ENCODE measurements around the gene SLC47A2.

Gene SLC47A2

GRCh38 chr17:19707728-19708221 lies 8.6 kb downstream of the SLC47A2 start:
- no peaks in the 10 kb centered on the region for H3K9me3 ChIP-seq (replicated peaks in 1 of 2; ENCODE audit: control insufficient read depth in 2 of 2, insufficient read depth in 1 of 2, low read depth in 1 of 2, low read length in 2 of 2)
- peak overlapping the region; percentile 36 for H2BK120ac ChIP-seq (ENCODE audit: low read depth, low read length)
- DNase-seq (ENCODE audit: low spot score): no peak
- H3K14ac ChIP-seq (ENCODE audit: low read length): no peak overlapping the region
- H3K27ac ChIP-seq (replicated peaks; ENCODE audit: low read length): no peak overlapping the region
- H3K4me1 ChIP-seq (ENCODE audit: control insufficient read depth in 2 of 2, insufficient read depth in 1 of 2, low read depth in 1 of 2, low read length in 2 of 2): peaks cover 19 to 39% of the 10 kb centered on the region in 2 donors
- no CpG with 5 or more reads among the region's 11 CpGs for WGBS, 2 donors (ENCODE audit: extremely low coverage in 2 of 2, insufficient read length in 2 of 2, insufficient replicate concordance in 1 of 2)
- peak overlapping the region; percentile 99 for H2AK5ac ChIP-seq (ENCODE audit: low read depth, low read length)
- peak overlapping the region; percentile 56 for H4K8ac ChIP-seq (ENCODE audit: low read depth, low read length)
- H2AFZ ChIP-seq (ENCODE audit: low read length): no peak overlapping the region
- no peak overlapping the region for H3K4me2 ChIP-seq (ENCODE audit: insufficient read depth, low read length, poor library complexity, severe bottlenecking)
- H3K27me3 ChIP-seq (ENCODE audit: control insufficient read depth in 3 of 3, insufficient read depth in 3 of 3, low read depth in 1 of 3, low read length in 3 of 3): peaks cover 0 to 5% (median 0%) of the 10 kb centered on the region in 3 experiments
- H2BK15ac ChIP-seq (ENCODE audit: low read length): peak overlapping the region; percentile 94
- H3K18ac ChIP-seq (ENCODE audit: low read length): peak overlapping the region; percentile 91
- H3K36me3 ChIP-seq (replicated peaks in 1 of 2; ENCODE audit: control insufficient read depth in 2 of 2, insufficient read depth in 2 of 2, low read length in 2 of 2): no peaks in the 10 kb centered on the region
- no peak overlapping the region for H2BK5ac ChIP-seq (ENCODE audit: low read length)
- peak overlapping the region; percentile 73 for H3K23ac ChIP-seq (ENCODE audit: low read depth, low read length, poor library complexity)
- H3K9ac ChIP-seq (ENCODE audit: low read depth, low read length, poor library complexity): no peak overlapping the region
- peak overlapping the region; percentile 86 for H3K4ac ChIP-seq (ENCODE audit: low read length)
- peak overlapping the region; percentile 66 for H4K91ac ChIP-seq (ENCODE audit: low read depth, low read length, poor library complexity)
- H3K4me3 ChIP-seq (ENCODE audit: low read length in 2 of 2): no peak overlapping the region
- no peaks in the 10 kb centered on the region for H3K79me1 ChIP-seq (ENCODE audit: low read depth, low read length)
- H2BK12ac ChIP-seq (ENCODE audit: low read length): peak overlapping the region; percentile 31

- peak overlapping the region; percentile 91 for H3K4ac ChIP-seq (ENCODE audit: low read length)
- no peaks in the 10 kb centered on the region for H3K9me3 ChIP-seq (replicated peaks in 1 of 2; ENCODE audit: control insufficient read depth in 2 of 2, insufficient read depth in 1 of 2, low read depth in 1 of 2, low read length in 2 of 2)
- H4K91ac ChIP-seq (ENCODE audit: low read depth, low read length, poor library complexity): peak overlapping the region; percentile 96
- H3K18ac ChIP-seq (ENCODE audit: low read length): peak overlapping the region; percentile 94
- peak overlapping the region; percentile 56 for H4K8ac ChIP-seq (ENCODE audit: low read depth, low read length)
- no peak for DNase-seq (ENCODE audit: low spot score)
- H3K79me1 ChIP-seq (ENCODE audit: low read depth, low read length): no peaks in the 10 kb centered on the region
- peak overlapping the region; percentile 92 for H2BK12ac ChIP-seq (ENCODE audit: low read length)
- H3K27ac ChIP-seq (replicated peaks; ENCODE audit: low read length): peak overlapping the region; percentile 58
- H3K4me3 ChIP-seq (ENCODE audit: low read length in 2 of 2): no peak overlapping the region
- no CpG with 5 or more reads among the region's 12 CpGs for WGBS, 2 donors (ENCODE audit: extremely low coverage in 2 of 2, insufficient read length in 2 of 2, insufficient replicate concordance in 1 of 2)
- no peak overlapping the region for H3K4me2 ChIP-seq (ENCODE audit: insufficient read depth, low read length, poor library complexity, severe bottlenecking)
- H2AFZ ChIP-seq (ENCODE audit: low read length): no peak overlapping the region
- peaks cover 0 to 5% (median 0%) of the 10 kb centered on the region in 3 experiments for H3K27me3 ChIP-seq (ENCODE audit: control insufficient read depth in 3 of 3, insufficient read depth in 3 of 3, low read depth in 1 of 3, low read length in 3 of 3)
- H2BK15ac ChIP-seq (ENCODE audit: low read length): peak overlapping the region; percentile 99
- H3K36me3 ChIP-seq (replicated peaks in 1 of 2; ENCODE audit: control insufficient read depth in 2 of 2, insufficient read depth in 2 of 2, low read length in 2 of 2): no peaks in the 10 kb centered on the region
- H3K9ac ChIP-seq (ENCODE audit: low read depth, low read length, poor library complexity): no peak overlapping the region
- no peak overlapping the region for H3K14ac ChIP-seq (ENCODE audit: low read length)
- H3K4me1 ChIP-seq (ENCODE audit: control insufficient read depth in 2 of 2, insufficient read depth in 1 of 2, low read depth in 1 of 2, low read length in 2 of 2): peaks cover 19 to 40% of the 10 kb centered on the region in 2 donors
- peak overlapping the region; percentile 100 for H2AK5ac ChIP-seq (ENCODE audit: low read depth, low read length)
- peak overlapping the region; percentile 73 for H3K23ac ChIP-seq (ENCODE audit: low read depth, low read length, poor library complexity)
- H2BK5ac ChIP-seq (ENCODE audit: low read length): peak overlapping the region; percentile 69
- H2BK120ac ChIP-seq (ENCODE audit: low read depth, low read length): peak overlapping the region; percentile 92
Observed at GRCh38 chr17:19706791-19707727, 9.3 kb downstream of the SLC47A2 start.

DNA sequence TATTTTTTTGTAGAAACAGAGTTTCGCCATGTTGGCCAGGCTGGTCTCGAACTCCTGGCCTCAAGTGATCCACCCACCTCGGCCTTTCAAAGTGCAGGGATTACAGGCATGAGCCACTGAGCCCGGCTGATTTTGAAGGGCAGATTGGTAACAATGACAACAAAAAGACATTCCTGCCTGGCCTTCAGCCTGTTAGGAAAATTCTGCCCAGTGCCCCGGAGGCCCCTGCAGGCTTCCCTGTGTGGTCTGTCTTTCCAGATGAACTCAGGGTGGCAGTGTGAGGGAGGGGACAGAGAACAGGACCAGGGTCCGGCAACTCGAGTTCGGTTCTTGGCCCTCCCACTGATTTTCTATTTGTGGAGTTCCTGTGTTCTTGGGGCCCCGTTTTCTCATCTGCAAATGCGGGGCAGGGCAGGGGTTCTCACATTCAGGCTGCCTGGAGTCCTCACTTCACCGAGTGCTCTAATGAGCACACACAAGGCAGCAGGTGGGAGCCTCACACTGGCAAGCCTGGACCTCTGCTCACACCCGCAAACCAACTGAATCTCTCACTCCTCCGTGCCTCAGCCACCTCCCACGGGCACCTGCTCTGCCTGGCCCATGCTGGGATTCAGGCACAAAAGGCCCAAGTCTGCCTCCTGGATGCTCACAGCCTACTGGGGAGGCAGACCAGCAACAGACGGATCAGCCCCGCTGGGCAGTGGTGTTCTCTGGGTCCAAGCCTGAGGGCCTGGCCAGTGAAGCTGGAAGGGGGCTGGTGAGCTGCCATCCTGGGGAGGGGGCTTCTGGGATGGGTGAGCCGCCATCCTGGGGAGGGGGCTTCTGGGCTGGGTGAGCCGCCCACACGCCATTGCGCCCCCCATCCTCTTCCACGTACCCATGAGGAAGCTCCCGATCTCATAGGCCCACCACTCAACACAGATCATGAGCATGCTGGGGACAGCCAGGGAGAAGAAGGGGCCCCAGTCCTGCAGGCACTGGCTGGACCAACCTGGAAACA lies 10.3 kb downstream of the SLC47A2 start:
- H3K79me1 ChIP-seq (ENCODE audit: low read depth, low read length): no peaks in the 10 kb centered on the region
- no peaks in the 10 kb centered on the region for H3K36me3 ChIP-seq (replicated peaks in 1 of 2; ENCODE audit: control insufficient read depth in 2 of 2, insufficient read depth in 2 of 2, low read length in 2 of 2)
- H3K27ac ChIP-seq (replicated peaks; ENCODE audit: low read length): peak overlapping the region; percentile 62
- H3K4me3 ChIP-seq (ENCODE audit: low read length in 2 of 2): no peak overlapping the region
- H2AK5ac ChIP-seq (ENCODE audit: low read depth, low read length): peak overlapping the region; percentile 100
- H3K27me3 ChIP-seq (ENCODE audit: control insufficient read depth in 3 of 3, insufficient read depth in 3 of 3, low read depth in 1 of 3, low read length in 3 of 3): peaks cover 0 to 5% (median 0%) of the 10 kb centered on the region in 3 experiments
- no peak overlapping the region for H3K4me2 ChIP-seq (ENCODE audit: insufficient read depth, low read length, poor library complexity, severe bottlenecking)
- no peaks in the 10 kb centered on the region for H3K9me3 ChIP-seq (replicated peaks in 1 of 2; ENCODE audit: control insufficient read depth in 2 of 2, insufficient read depth in 1 of 2, low read depth in 1 of 2, low read length in 2 of 2)
- H2AFZ ChIP-seq (ENCODE audit: low read length): peak overlapping the region; percentile 3
- DNase-seq (ENCODE audit: low spot score): no peak
- WGBS, 2 donors (ENCODE audit: extremely low coverage in 2 of 2, insufficient read length in 2 of 2, insufficient replicate concordance in 1 of 2): no CpG with 5 or more reads among the region's 22 CpGs
- H2BK5ac ChIP-seq (ENCODE audit: low read length): peak overlapping the region; percentile 69
- H3K4me1 ChIP-seq (ENCODE audit: control insufficient read depth in 2 of 2, insufficient read depth in 1 of 2, low read depth in 1 of 2, low read length in 2 of 2): peaks cover 19 to 40% of the 10 kb centered on the region in 2 donors
- H3K23ac ChIP-seq (ENCODE audit: low read depth, low read length, poor library complexity): peak overlapping the region; percentile 35
- peak overlapping the region; percentile 91 for H3K4ac ChIP-seq (ENCODE audit: low read length)
- peak overlapping the region; percentile 94 for H3K14ac ChIP-seq (ENCODE audit: low read length)
- H3K9ac ChIP-seq (ENCODE audit: low read depth, low read length, poor library complexity): no peak overlapping the region
- peak overlapping the region; percentile 99 for H2BK15ac ChIP-seq (ENCODE audit: low read length)
- H4K91ac ChIP-seq (ENCODE audit: low read depth, low read length, poor library complexity): peak overlapping the region; percentile 96
- H2BK12ac ChIP-seq (ENCODE audit: low read length): peak overlapping the region; percentile 99
- peak overlapping the region; percentile 92 for H2BK120ac ChIP-seq (ENCODE audit: low read depth, low read length)
- H3K18ac ChIP-seq (ENCODE audit: low read length): peak overlapping the region; percentile 94
- peak overlapping the region; percentile 85 for H4K8ac ChIP-seq (ENCODE audit: low read depth, low read length)

Measured in neuronal stem cell (in vitro differentiated cells).